ENCODE data around the gene SELENON.

DNA sequence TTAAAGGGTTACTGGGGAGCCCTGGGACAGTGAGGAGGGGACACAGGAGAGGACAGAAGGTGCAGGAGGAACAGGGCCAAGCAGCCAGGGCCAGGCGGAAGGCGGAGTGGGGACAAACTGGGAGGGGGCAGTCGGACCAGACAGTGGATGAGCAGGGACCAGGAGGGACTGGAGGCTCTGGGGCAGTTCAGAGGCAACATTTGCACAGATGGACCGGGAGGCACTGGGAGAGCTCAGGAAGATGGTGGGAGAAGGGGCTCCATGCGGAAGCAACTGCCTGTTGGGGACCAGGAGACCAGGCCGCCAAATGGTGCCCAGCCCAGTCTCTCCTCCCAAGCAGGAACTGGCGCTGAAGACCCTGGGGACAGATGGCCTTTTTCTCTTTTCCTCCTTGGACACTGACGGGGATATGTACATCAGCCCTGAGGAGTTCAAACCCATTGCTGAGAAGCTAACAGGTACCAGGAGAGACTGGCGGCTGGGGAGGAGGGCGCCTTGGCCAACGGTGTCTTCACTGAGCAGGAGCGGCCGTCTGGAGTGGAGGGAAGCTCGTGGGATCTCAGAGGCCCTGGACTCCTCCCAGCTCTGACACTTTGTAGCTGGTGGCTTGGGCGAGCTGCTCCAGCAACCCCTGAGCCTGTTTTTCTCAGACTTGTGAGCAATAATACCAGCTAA, 847 bp downstream of the SELENON start:
- TF ChIP-seq, protein P1, sequence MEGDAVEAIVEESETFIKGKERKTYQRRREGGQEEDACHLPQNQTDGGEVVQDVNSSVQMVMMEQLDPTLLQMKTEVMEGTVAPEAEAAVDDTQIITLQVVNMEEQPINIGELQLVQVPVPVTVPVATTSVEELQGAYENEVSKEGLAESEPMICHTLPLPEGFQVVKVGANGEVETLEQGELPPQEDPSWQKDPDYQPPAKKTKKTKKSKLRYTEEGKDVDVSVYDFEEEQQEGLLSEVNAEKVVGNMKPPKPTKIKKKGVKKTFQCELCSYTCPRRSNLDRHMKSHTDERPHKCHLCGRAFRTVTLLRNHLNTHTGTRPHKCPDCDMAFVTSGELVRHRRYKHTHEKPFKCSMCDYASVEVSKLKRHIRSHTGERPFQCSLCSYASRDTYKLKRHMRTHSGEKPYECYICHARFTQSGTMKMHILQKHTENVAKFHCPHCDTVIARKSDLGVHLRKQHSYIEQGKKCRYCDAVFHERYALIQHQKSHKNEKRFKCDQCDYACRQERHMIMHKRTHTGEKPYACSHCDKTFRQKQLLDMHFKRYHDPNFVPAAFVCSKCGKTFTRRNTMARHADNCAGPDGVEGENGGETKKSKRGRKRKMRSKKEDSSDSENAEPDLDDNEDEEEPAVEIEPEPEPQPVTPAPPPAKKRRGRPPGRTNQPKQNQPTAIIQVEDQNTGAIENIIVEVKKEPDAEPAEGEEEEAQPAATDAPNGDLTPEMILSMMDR (IDR thresholded peaks at IDR 0.05), result no peak
- TF ChIP-seq POLR2A (IDR thresholded peaks at IDR 0.05) (no peak), EP300 (IDR thresholded peaks at IDR 0.05) (no peak)
